Thoracic aorta (tissue), 2 donors: ENCODE data around the gene EPB42. TPM values are rescaled to one million over a fixed set of nuclear protein-coding genes. Genes with fewer than 3 reads are reported as not detected.
A peak's percentile ranks its signal among the peaks of the same experiment; 100 is the strongest.
"Not testable (repeated sequence)": the region's sequence is repeated elsewhere in the genome, so short reads cannot be mapped to it uniquely, and the experiment has no call there.

Source experiments
- ATAC-seq: fragments of 150-250 bp; one replicate; pipeline ENCODE4 v1.8.0; 2017; ENCODE audit warnings: low read depth; ENCODE audit not compliant: insufficient number of reproducible peaks, low FRiP score
- DNase-seq: peaks from one replicate; pipeline ENCODE4 v3.0.0-alpha.2; 2020; ENCODE audit warnings: low spot score
- H3K27ac ChIP-seq, 2 donors: fragments of 200-600 bp; sonication (generic); 1 replicate in 1 of 2; 2 replicates in 1 of 2; pipeline ENCODE4 v1.5.1; 2016; ENCODE audit warnings: mild to moderate bottlenecking in 2 of 2, moderate library complexity in 2 of 2
- H3K27me3 ChIP-seq: fragments of 200-600 bp; sonication (generic); replicated peaks from 2 replicates; pipeline ENCODE4 v1.6.0; 2016; ENCODE audit warnings: mild to moderate bottlenecking; ENCODE audit not compliant: insufficient read depth
- H3K36me3 ChIP-seq: fragments of 200-600 bp; sonication (generic); one replicate; pipeline ENCODE4 v1.5.1; 2016
- H3K4me1 ChIP-seq, 2 donors: fragments of 200-600 bp; sonication (generic); 1 replicate in 1 of 2; 2 replicates in 1 of 2; pipeline versions ENCODE4 v1.5.1 to v1.6.0; 2016; ENCODE audit warnings: low read depth in 2 of 2, mild to moderate bottlenecking in 1 of 2; ENCODE audit not compliant: control insufficient read depth in 1 of 2
- H3K4me3 ChIP-seq: fragments of 200-600 bp; sonication (generic); 2 replicates; pipeline ENCODE4 v1.5.1; 2016; ENCODE audit warnings: mild to moderate bottlenecking
- H3K9me3 ChIP-seq: fragments of 200-600 bp; sonication (generic); 2 replicates; pipeline ENCODE4 v1.5.1; 2016
- total RNA-seq, 2 donors: library from RNA; depleted of rRNA; stranded (reverse); fragments of >200 nt; gene quantifications; one replicate each; pipeline versions ENCODE4 v1.1.0 to v1.2.3, GENCODE V29; 2016
- TF ChIP-seq, protein P1 (sequence below): fragments of 200-600 bp; sonication (generic); IDR thresholded peaks from one replicate; pipeline ENCODE4 v1.5.1; 2019; ENCODE audit warnings: antibody characterized with exemption

The EPB42 gene
- total RNA-seq, 2 donors from 2014 or later: not detected

DNA sequence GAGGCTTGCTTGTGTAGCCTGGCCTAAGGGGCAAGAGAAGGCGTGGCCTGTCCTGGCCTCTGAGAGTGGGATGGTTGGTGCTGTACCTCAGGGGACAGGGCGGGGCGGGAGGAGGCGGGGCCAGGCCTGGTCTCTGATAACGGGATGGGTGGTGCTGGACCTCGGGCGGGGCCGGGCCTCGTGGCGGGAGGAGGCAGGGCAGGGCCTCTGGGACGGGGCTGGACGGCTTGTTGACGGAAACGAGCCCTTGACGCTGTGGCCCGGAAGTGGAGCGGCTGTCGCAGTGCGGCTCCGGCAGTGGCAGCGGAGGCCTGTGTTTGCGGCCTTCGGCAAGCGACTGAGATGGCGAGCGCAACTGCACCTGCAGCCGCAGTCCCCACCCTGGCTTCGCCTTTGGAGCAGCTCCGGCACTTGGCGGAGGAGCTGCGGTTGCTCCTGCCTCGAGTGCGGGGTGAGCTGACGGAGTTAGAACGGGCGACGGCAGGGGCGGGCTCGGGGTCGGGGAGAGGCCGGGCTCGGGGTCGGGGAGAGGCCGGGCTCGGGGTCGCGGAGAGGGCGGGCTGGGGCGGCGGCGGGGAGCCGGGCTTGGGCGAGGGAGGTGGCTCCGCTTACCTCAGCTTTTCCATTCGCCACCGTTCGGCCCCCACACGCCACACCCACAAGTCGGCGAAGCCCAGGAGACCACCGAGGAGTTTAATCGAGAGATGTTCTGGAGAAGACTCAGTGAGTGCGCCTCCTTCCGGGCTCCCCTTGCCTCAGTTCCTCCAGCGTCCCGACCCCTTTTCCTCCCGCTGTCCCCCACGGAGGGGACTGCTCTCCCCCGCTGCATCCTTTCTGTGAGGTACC is 35.4 kb downstream of the EPB42 start, which contains the start of gene CCNDBP1:
TSS of gene CCNDBP1 (plus strand) at position 247 of the 846 bp plus-strand sequence. CDS start at position 343, 96 bp downstream.
- TF ChIP-seq, protein P1, sequence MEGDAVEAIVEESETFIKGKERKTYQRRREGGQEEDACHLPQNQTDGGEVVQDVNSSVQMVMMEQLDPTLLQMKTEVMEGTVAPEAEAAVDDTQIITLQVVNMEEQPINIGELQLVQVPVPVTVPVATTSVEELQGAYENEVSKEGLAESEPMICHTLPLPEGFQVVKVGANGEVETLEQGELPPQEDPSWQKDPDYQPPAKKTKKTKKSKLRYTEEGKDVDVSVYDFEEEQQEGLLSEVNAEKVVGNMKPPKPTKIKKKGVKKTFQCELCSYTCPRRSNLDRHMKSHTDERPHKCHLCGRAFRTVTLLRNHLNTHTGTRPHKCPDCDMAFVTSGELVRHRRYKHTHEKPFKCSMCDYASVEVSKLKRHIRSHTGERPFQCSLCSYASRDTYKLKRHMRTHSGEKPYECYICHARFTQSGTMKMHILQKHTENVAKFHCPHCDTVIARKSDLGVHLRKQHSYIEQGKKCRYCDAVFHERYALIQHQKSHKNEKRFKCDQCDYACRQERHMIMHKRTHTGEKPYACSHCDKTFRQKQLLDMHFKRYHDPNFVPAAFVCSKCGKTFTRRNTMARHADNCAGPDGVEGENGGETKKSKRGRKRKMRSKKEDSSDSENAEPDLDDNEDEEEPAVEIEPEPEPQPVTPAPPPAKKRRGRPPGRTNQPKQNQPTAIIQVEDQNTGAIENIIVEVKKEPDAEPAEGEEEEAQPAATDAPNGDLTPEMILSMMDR: peak; percentile 17
- peak; percentile 90 for DNase-seq
- no peaks in the 10 kb centered on the region for H3K27me3 ChIP-seq
- peaks cover 21 to 30% of the 10 kb centered on the region in 2 donors for H3K4me1 ChIP-seq
- peak; percentile 83 for ATAC-seq
- peaks cover 17% of the 10 kb centered on the region for H3K36me3 ChIP-seq
- H3K27ac ChIP-seq: peak within 1 kb of the TSS; percentile 90 to 94
- no peaks in the 10 kb centered on the region for H3K9me3 ChIP-seq
- peak within 1 kb of the TSS; percentile 87 for H3K4me3 ChIP-seq

DNA sequence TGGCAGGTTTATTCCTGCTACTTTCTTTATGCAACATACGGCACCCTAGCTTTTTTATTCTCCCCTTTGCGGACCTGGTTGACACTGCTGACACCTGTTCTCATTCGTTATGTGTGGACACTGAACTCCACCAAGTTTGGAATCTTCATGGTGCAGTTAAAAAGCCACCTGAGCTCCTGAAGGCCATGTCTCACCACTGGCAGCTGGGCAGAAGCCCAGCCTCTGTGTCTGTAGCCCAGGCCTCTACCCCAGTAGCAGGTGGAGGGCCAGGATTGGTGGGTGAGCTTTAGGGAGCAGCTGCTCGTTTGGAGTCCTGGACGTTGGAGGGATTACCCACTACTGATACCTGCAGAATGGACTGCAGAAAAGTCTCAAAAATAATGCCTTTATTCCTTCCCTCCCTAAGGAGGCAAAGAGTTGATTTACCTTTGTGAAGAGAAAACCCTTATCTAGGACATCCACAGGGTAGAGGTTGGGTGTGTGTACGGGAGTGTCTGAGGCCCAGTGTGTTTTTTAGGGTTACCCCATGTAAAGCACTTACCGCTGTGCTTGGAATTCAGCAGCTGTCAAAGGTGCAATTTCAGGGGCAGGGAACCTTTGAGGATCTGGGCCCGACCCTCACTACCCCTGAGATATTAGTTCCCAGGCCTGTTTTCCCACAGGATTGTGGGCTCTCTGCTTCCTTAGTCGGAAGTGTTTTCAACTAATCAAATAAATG is 36.3 kb downstream of the EPB42 start:
- Histone ChIP-seq H3K27ac (peak overlapping the region; percentile 90 to 94), H3K9me3 (no peaks in the 10 kb centered on the region), H3K36me3 (peaks cover 9% of the 10 kb centered on the region), H3K4me1 (peaks cover 21 to 30% of the 10 kb centered on the region in 2 donors), H3K27me3 (no peaks in the 10 kb centered on the region), H3K4me3 (peak overlapping the region; percentile 87)
- DNase-seq: no peak
- TF ChIP-seq, protein P1: no peak
- no peak for ATAC-seq

DNA sequence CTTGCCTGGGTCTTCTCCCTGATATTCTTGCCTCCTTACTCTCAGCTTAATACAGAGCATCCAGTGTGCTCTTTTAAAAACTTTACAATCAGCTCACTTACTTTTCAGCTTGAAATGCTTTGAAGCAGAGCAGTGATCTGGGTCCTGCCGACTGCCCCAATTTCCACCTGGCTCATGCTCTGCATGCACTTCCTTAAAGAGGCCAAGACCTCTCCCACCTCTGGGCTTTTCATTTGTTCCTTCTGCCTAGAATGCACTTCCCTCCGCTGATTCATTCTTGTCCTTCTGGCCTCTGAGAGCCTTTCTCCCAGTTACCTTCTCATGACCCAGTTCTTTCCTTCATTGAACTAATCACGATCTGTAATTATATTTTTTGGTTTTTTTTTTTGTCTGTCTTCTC is 37.5 kb downstream of the EPB42 start:
- TF ChIP-seq, protein P1: no peak
- Histone ChIP-seq H3K4me3 (no peak overlapping the region), H3K9me3 (no peaks in the 10 kb centered on the region), H3K27me3 (no peaks in the 10 kb centered on the region), H3K36me3 (peaks cover 6% of the 10 kb centered on the region), H3K27ac (no peak overlapping the region), H3K4me1 (peaks cover 19 to 30% of the 10 kb centered on the region in 2 donors)
- ATAC-seq (no peak), DNase-seq (no peak)

DNA sequence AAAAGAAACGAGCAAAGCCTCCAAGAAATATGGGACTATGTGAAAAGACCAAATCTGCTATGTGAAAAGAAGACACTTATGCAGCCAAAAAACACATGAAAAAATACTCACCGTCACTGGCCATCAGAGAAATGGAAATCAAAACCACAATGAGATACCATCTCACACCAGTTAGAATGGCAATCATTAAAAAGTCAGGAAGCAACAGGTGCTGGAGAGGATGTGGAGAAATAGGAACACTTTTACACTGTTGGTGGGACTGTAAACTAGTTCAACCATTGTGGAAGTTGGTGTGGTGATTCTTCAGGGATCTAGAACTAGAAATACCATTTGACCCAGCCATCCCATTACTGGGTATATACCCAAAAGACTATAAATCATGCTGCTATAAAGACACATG is 43.7 kb downstream of the EPB42 start:
- ATAC-seq, H3K27me3 ChIP-seq, DNase-seq, H3K4me3 ChIP-seq, H3K9me3 ChIP-seq, H3K27ac ChIP-seq: not testable (repeated sequence)
- H3K4me1 ChIP-seq: peaks cover 6 to 11% of the 10 kb centered on the region in 2 donors
- H3K36me3 ChIP-seq: peaks cover 20% of the 10 kb centered on the region

DNA sequence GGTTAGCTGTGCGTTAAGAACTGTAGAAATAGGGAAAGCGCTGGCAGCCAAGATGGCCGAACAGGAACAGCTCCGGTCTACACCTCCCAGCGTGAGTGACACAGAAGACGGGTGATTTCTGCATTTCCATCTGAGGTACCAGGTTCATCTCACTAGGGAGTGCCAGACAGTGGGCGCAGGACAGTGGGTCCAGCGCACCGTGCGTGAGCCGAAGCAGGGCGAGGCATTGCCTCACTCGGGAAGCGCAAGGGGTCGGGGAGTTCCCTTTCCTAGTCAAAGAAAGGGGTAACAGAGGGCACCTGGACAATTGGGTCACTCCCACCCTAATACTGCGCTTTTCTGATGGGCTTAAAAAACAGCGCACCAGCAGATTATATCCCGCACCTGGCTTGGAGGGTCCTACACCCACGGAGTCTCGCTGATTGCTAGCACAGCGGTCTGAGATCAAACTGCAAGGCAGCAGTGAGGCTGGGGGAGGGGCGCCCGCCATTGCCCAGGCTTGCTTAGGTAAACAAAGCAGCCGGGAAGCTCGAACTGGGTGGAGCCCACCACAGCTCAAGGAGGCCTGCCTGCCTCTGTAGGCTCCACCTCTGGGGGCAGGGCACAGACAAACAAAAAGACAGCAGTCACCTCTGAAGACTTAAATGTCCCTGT is 45.0 kb downstream of the EPB42 start:
- not testable (repeated sequence) for ATAC-seq, H3K9me3 ChIP-seq, H3K27me3 ChIP-seq, H3K4me3 ChIP-seq, H3K4me1 ChIP-seq, DNase-seq, H3K27ac ChIP-seq
- H3K36me3 ChIP-seq: peaks cover 20% of the 10 kb centered on the region
